ENCODE data around the gene TPSB2.

DNA sequence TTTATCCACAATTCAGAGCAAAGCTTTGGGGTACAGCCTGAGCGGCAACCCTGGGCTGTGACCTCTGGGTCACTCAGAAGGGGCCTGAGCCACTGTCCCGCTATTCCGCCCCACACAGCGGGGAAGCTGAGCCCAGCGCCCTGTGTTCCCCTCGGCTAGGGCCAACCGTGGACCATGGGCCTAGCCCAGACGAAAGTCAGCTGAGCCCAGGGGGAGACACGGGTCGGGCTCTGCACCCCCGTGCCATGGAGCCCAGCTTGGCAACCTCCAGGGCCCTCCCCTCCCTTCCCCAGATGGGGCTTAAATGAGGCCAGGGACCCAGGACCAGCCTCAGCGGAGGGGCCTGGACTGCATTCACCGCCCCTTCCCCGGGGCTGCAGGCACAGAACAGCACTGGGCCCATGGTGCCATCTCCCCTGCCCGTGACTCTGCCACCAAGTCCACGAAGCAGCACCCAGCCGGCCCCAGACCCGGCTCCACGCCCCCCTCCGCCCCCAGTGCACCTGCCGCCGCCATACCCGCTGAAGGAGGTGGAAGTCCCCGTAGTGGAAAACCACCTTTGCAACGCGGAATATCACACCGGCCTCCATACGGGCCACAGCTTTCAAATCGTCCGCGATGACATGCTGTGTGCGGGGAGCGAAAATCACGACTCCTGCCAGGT lies 27.7 kb upstream of the TPSB2 start:
- no peak for TF ChIP-seq POLR2AphosphoS5 (IDR thresholded peaks at IDR 0.05; ENCODE audit: low read depth)
- TF ChIP-seq, protein P1, sequence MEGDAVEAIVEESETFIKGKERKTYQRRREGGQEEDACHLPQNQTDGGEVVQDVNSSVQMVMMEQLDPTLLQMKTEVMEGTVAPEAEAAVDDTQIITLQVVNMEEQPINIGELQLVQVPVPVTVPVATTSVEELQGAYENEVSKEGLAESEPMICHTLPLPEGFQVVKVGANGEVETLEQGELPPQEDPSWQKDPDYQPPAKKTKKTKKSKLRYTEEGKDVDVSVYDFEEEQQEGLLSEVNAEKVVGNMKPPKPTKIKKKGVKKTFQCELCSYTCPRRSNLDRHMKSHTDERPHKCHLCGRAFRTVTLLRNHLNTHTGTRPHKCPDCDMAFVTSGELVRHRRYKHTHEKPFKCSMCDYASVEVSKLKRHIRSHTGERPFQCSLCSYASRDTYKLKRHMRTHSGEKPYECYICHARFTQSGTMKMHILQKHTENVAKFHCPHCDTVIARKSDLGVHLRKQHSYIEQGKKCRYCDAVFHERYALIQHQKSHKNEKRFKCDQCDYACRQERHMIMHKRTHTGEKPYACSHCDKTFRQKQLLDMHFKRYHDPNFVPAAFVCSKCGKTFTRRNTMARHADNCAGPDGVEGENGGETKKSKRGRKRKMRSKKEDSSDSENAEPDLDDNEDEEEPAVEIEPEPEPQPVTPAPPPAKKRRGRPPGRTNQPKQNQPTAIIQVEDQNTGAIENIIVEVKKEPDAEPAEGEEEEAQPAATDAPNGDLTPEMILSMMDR (IDR thresholded peaks at IDR 0.05; ENCODE audit: insufficient read depth, low read length) = no peak
- TF ChIP-seq GABPA (IDR thresholded peaks at IDR 0.05; ENCODE audit: low read depth) = no peak
- TF ChIP-seq, protein P2, sequence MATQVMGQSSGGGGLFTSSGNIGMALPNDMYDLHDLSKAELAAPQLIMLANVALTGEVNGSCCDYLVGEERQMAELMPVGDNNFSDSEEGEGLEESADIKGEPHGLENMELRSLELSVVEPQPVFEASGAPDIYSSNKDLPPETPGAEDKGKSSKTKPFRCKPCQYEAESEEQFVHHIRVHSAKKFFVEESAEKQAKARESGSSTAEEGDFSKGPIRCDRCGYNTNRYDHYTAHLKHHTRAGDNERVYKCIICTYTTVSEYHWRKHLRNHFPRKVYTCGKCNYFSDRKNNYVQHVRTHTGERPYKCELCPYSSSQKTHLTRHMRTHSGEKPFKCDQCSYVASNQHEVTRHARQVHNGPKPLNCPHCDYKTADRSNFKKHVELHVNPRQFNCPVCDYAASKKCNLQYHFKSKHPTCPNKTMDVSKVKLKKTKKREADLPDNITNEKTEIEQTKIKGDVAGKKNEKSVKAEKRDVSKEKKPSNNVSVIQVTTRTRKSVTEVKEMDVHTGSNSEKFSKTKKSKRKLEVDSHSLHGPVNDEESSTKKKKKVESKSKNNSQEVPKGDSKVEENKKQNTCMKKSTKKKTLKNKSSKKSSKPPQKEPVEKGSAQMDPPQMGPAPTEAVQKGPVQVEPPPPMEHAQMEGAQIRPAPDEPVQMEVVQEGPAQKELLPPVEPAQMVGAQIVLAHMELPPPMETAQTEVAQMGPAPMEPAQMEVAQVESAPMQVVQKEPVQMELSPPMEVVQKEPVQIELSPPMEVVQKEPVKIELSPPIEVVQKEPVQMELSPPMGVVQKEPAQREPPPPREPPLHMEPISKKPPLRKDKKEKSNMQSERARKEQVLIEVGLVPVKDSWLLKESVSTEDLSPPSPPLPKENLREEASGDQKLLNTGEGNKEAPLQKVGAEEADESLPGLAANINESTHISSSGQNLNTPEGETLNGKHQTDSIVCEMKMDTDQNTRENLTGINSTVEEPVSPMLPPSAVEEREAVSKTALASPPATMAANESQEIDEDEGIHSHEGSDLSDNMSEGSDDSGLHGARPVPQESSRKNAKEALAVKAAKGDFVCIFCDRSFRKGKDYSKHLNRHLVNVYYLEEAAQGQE (IDR thresholded peaks at IDR 0.05; ENCODE audit: insufficient replicate concordance, low read depth) = no peak

Data from HL-60 (cell line).